Stimulated activated CD8-positive, alpha-beta memory T cell treated with anti-CD3 and anti-CD28 coated beads, Interleukin-2, amount 100 ng/mL, for 1 hour (primary cell): ENCODE data around the gene DENND2D.
"Not testable (repeated sequence)": the region's sequence is repeated elsewhere in the genome, so short reads cannot be mapped to it uniquely, and the experiment has no call there.

Experiments used
- DNase-seq, 2 donors: peaks; one replicate each; pipeline ENCODE4 v3.0.0-alpha.2; 2020; ENCODE audit warnings: low read depth in 2 of 2

The DENND2D gene

DNA sequence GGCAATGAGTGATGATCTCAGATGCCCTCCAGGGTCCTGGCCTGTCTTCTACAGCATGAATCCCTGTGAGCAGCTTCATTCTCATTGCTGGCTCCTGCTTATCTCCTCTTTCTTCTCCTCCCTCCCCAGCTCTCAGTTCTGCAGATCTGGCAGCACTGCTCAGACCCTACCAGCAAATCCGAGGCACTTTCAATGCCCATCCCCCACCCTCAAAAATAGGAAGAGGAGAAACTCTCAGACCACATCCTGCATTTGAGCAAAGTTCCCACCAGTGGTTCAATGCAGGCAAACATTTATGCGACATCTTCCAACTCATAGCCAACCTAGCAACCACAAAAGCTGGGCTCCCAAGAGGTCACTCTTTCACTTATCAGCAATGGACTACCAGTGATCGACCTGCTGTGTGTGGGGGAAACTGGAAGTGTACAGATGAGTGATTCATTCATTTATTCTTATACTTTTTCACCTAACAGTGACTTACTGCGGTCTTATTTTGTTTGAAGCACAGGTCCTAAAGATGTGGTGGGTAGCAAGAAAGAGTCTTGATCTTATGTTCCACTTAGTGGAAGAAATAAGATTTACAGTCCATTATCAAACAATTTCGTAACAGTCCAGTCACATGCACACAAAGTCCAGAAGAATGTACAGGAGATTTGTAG is 21.3 kb upstream of the DENND2D start:
- DNase-seq, result no peak

DNA sequence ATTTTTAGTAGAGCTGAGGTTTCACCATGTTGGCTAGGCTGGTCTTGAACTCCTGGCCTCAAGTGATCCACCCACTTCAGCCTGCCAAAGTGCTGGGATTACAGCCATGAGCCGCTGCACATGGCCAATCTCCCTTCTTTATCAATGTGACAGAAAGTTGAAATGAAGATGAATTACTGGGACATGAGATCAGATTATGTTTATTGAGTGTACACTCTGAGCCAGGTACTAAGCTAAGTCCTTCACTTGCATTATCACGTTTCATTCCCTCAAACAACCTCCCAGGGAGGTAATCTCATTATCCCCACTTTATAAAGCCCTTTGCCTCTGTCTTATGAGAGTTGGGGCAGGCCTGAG is 20.8 kb upstream of the DENND2D start:
- DNase-seq, result no peak

DNA sequence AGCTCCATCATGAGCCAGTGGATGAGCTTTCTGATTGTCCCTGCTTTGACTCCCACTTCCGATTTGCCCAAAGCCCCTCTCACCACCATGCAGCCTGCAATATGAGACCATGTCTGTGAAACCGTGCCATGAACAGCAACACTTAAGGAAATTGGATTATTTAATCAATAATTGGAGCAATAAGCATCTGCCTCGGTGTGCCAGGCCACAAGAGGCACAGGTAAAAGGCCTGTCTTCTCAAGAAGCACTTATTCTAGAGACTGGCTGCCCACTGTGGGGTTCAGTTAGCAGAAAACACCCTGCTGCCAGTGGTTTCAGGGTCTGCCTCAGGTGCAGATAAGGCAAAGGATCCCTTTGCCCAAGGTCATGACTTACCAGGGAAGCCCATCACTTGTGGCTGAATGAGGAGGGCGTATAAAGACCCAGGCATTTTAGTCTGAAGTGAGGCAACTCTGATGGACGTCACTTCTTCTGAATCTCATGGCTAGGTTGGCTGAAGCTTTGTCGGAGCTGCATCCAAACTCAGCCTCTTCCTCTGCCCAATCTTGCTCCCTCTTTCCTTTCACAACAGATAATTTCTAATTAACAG is 19.9 kb upstream of the DENND2D start:
- DNase-seq, result no peak

DNA sequence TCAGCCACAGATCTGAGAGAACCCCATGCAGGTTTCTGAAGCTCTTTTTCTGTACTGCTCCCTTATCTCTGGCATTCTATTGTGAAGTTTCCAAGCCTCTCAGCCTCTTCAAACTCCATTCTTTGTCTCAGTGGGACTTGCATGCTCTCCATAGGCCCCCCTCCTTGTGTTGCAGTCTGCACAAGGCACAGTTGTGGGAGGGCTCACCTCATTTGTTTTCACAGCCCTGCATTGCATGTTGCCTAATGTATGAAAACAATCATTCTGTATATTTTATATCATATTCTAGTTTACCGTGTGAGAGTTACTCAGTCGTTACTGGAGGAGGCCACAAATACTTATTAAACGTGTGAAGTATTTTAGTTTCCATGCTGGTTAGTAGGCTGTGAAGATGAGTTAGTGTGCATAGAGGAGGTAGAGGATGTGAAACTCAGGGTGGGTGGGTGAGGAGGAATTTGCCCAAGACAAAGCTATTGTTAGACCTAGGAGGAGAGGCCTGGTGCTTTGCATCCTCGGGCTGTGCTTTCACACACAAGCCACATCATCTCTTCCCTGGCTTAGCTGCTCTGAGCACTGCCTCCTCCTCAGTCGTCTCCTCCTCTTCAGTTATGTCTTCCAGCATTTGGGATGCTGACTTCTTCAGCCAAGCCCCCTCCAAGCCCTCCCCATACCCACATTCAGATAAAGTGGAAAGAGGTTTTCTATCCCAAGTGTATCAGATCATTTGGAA is 19.3 kb upstream of the DENND2D start:
- no peak for DNase-seq

DNA sequence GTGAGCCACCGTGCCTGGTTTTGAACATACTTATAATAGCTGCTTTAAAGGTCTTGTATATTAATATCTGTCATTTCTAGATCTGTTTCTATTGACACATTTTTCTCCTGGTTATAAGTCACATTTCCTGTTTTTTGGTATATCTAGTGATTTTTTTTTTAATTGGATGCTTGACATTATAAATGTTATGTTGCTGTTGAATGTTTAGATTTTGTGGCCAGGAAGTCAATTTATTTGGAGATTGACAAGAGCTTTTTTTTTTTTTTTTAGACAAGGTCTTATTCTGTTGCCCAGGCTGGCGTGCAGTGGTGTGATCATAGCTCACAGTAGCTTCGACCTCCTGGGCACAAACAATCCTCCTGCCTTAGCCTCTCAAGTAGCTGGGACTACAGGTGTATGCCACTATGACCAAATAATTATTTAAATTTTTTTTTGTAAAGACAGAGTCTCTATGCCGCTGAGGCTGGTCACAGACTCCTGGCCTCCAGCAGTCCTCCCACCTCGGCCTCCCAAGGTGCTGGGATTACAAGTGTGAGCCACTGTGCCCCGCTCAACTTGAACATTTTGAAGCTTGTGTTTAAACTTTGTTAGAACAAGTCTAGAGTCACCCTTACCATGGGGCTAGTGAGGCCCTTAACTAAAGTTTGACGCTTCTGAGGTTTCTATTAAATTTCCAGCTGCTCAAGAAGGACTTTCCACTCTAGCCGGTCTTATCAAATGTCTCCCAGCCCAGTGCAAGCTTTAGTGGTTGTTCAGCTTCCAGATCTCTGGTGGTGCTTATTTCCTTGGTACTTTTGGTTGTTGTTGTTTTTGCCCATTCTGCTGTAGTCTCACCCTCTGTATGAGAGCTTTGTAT is 18.5 kb upstream of the DENND2D start:
- DNase-seq, result no peak

DNA sequence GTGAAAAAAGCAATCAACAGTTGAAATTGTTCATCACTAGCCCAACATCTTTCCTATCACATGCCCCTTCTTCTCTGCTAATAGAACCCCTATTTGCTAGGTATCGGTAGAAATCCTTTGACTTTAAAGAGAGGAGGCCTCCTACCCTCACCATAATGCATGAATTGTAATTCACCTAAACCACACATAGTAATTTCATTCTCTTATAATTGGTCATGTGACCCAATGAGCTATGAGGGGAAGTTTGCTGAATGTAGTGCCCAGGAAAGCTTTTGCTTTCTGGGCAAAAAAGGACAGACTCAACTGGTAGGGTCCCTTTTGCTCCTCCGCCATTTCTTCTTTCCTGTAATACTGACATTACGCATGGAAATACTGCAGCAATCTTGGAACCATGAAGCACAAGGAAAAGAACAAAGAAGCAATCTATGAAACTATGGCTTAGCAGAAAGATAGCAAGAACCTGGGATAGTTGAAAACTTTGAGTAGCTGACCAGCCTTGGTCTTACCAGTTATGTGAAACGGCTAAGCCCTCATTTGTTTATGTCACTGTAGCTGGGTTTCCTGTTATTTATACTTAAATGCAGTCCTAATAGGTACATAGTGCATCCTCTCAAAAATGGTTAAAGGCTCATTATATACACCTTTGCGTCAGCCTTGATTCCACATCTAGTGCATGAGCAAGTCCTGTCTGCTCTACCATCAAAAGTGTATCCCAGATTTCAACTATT is 16.9 kb upstream of the DENND2D start:
- DNase-seq, result no peak

DNA sequence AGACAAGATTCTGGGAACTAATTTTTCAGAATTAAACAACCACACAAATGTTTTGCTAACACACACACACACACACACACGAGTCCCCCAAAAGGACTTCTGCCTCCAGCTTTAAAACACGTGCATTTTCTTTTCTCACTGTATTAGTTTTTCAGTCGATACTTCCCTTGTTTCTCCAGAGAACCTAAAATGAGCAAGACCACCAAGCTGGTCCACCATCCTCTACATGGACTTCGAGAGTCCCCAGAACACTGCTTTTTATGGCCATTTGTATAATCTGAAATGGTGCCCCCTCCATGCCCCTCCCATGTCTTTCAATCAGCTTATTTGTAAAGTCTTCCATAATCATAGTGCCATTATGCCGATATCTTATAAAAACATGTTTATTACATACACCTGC is 16.3 kb upstream of the DENND2D start:
- DNase-seq, result no peak

DNA sequence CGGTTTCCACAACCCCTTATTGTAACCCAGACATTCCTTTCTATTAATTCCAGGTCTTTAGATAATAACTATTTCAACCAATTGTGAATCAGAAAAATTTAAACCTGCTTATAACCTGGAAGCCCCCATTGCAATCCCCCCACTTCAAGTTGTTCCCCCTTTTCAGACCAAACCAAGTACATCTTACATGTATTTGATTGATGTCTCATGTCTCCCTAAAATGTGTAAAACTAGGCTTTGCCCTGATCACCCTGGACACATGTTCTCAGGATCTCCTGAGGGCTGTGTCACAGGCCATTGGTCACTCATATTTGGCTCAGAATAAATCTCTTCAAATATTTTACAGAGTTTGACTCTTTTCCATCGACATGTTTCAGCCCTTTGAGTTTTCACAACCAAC is 14.8 kb upstream of the DENND2D start:
- not testable (repeated sequence) for DNase-seq

DNA sequence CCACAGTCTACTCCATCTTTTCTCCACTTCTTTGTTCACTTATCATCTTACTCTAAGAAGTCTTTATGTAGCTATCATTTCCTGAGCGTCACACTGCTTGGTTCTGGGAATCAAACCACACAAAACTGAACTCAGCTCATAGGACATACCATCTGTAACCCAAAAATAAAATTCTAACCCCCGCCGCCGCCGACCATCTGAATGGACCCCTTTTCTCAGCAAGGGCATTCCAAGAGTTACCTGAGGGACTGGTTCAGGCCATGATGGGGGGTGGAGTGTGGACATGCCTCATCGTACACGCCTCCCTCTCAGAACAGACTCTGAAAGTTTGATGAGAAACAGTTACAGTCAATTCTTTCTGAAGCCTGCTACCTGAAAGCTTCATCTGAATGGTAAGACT is 14.4 kb upstream of the DENND2D start:
- peak in 1 of 2 donors; percentile 64 for DNase-seq

DNA sequence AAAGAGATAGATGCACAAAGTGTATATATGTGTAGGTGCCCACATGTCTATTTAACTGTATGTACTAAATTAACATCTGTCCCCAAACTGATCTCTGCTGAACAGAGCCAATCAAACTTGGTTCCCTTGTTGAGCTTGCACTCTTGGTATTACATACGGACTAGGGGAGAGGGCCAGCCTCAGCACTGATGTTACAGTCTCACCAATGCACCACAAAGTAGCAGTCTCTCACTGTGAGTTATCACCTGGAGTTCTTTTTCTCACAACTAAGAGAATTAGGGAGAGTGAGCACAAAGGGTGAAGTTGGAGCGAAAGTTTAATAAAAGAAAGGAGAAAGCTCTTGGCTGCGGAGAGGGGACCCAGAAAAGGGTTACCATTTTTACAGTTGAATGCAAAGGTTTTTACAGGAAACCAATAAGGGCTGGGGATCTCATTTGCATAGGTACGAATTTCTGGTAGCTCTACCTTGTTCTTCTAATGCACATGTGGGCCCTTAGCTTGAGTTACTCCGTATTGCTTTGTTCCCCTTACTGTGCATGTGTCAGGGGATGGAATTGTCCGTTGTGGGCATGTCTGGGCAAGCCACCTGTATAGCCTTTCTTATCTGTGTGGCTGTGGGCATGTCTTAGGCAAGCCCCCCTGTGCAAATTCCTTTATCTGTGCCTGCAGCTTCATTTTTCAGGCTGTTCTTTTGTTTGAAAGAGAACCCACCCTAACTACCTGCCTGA is 13.8 kb upstream of the DENND2D start:
- DNase-seq, result no peak

DNA sequence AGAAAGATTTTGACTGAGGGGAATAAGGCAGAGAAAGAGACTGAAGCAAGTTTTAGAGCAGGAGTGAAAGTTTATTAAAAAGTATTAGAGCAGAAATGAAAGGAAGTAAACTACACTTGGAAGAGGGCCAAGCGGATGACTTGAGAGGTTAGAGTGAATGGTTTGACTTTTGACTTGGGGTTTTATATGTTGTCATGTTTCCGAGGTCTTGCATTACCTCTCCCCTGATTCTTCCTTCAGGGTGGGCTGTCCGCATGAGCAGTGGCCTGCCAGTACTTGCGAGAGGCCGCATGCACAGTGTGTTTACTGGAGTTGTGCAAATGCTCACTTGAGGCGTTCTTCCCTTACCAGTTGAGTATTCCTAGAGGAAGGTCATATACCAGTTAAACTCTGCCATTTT is 13.0 kb upstream of the DENND2D start:
- DNase-seq, result no peak

DNA sequence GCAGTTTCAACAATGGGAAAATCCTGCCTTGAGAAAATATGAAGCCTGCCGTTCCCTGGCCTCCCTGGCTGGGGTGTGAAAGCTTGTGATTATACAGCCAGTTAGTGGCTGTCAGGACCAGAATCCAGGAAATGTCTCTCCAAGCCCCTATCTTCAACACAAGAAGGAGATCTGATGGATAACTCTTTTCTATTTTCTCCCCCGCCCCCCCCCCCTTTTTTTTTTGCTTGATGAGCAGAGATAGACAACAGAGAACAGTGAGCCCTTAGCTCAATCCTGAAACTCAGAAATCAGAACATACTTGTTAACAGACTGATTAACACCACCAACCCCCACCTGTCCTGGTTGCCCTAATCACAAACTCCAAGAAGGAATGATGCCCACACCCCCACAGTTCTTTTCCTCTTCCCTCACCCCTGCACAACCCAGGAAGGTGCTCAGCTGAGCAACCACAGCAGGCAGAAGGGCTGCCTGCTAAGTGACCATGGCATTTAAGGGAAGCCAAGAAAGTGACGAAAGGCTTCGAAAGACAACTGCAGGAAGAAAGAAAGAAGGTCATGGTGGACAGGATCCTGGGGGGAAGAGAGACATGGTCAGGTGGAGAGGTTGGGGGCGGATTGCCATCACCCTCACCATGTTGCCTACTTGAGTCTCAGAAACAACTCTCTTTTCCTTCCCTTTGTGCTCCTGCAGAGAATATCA is 12.3 kb upstream of the DENND2D start:
- no peak for DNase-seq

DNA sequence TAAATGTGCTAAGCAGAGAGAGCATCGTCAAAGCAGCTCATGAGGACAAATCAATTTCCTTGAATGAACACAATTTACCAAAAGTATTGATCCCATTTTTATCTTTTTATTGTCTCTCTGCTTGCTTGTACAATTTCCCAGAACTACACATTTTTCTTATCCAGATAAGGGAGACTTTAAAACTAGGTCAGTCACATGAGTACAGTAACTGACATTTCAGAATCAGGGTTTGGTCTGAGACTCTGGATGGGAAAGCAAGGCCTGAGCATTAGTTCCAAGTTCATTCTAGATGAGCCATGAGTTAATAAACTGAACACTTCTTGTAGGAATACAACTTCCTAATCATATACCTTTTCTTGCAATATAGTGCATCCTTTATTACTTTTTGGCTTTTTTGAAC is 11.5 kb upstream of the DENND2D start:
- DNase-seq, result no peak

DNA sequence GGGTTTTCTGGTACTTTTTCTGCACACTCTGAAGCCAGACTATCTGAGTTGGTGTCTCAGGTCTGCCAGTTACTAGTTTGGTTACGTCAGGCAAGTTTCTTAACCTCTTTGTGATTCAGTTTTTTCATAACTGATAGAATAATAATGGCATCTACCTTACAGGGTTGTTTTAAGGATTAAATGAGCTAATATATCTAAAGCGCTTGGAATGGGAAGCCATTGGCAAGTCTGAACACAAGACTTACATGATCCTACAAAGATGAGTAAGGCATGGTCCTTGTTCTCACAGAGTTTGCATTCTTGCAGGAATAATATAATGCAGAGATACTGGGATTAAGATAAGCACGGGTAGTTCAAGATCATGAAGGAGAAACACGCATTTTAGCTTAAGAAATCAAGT is 9.2 kb upstream of the DENND2D start:
- no peak for DNase-seq

DNA sequence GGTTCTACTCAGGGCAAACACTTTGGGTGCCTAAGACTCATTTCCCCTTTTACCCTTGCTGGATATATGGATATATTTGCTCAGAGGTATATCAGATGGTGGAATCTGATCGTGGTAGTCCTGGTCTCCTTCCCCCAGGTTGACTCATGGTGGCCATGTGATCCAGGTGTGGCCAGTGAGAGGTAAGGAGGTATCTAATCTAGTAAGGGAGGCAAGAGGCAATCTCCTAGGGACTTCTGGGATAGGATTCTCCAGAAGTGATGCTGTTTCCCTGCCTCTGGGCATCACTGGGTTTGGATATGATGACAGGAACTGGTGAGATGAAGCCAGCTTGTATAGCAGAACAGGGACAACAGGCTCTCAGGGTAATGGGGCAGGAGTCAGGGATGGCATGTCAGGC is 8.5 kb upstream of the DENND2D start:
- no peak for DNase-seq

DNA sequence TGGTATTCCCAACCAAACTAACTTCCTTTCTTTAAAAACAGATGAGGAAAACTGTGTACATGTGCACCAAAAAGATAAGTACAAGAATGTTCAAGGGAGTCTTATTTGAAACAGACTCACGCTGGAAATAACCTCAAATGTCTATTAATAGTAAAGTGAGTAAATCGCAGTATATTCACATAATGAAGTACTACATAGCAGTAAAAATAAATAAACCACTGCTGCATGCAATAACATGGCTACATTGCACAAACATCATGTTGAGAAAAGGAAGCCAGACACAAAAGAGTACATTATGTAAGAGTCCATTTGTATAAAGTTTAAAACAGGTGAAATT is 5.2 kb upstream of the DENND2D start:
- no peak for DNase-seq

DNA sequence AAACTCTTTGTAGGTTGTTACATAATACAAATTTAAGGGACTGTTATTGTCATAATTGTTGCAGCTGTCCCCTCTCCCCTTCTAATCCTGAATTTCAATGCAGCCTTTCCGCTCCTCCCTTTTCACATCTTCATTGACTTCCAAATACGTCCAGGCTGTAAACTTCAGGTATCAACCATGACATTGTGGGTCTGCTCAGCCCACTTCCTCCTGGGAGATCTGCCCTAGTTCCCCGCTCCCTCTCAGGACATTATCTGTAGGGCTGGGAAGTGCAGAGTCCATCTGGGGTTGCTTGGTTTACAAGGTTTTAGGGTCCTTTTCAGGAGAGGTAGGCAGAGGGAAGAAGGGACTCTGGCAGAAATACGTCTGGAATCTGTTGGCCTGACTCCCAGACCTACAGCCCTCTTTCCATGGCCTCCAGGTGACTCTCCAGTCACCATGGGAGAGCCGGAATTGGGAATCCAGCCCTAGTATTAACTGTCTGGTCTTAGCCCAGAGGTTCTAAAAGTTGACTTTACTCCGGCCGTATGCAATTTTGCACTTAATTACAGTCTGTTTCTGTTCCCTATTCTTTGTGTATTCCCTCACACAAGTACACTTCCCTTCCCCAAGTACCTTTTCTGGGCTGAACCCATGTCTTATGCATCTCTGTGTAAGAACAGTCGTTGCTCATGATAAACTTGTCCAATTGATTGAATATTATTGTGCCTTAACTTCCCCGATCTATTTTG is 4.7 kb upstream of the DENND2D start:
- no peak for DNase-seq

DNA sequence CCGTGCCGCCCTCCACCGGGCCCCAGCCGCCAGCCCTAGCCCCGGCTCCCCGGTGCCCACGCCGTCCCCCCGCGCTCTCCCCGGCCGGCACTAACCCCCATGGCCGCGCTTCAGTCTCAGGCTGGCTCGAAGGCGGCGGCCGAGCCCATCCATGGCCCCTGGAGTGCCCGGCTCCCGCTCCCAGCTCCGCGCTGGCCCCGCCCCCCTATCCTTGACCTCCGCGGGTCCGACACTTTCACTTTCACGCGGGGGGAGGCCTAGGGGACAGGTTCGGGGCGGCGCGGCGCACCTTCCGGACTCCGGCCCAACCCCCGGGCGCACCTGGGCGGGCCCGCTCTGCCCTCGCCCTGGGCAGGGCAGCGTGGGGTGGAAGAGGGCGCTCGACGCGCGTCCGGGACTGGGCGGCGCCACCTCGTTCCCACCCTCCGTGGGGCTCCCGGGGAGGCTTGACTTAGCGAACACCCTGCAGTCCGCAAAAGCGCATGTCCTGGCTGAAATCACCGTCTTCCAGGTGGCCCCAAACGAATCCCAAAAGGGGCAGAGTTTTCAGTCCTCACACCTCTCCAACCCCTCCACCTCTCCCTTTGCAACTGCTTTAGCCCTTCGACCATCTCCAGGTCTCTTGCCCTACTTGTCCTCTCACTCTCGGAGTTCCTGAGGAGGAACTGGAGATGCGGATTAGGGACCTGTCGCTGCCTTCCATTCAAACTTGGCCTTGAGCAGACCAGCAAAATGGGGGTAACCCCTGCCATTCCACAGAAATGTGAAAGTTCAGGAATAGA is 3.9 kb upstream of the DENND2D start:
- DNase-seq, result peak; percentile 54 to 68

DNA sequence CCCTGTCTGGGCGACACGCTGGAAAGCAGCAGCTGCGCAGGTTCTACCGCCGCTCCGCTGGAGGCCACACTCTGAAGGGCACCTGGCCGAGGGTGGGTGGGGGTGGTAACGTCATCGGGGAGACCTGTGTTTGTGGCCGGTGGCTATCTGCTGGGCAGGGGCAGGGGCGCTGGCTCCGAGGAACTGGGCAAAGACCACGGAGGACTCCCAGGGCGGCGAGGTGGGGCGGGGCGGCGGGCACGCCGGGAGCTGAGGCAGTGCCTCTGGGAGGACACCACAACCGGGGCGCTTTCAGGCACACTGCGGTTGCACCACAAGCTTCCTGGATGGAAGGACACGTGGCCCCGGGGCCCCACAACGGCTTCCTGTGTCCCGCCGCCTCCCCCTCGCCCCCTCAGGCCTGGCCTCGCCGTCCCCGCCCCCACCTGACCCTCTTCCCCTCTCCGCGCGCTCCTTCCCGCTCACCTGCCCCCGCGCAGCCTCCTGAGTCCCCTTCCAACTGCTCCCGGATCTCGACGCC is 3.3 kb upstream of the DENND2D start:
- DNase-seq, result peak; percentile 63 to 85
